Hematopoietic multipotent progenitor cell treated with erythropoietin and hydrocortisone succinate and interleukin-3 and kit ligand, for 8 days (in vitro differentiated cells): ENCODE data around the gene PLEKHG3.

ENCODE experiments used
- DNase-seq: peaks from one replicate; pipeline ENCODE4 v3.0.0-alpha.2; 2015

PLEKHG3 gene

GRCh38 chr14:64708148-64709004, 4.2 kb downstream of the PLEKHG3 start:
- peak; percentile 54 for DNase-seq

GRCh38 chr14:64709126-64709525, 4.9 kb downstream of the PLEKHG3 start:
- no peak for DNase-seq

DNA sequence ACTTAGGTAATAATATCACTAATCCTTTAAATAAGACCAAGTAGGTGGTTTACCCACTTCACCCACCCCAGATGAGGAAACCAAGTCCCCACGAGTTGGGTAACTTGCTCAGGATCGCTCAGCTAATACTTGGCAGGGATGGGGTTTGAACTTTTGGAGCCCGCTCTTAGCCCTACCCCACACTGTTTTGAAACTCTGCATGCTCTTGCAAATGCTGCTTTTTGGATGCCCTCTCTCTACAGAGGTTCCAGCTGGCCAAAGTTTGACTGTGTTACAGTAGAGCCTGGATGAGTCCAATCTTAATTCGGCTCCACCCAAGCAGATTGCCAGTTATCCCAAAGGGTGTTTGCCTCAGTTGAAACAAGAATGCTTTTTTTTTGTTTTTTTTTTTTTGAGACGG, 6.8 kb downstream of the PLEKHG3 start:
- no peak for DNase-seq

DNA sequence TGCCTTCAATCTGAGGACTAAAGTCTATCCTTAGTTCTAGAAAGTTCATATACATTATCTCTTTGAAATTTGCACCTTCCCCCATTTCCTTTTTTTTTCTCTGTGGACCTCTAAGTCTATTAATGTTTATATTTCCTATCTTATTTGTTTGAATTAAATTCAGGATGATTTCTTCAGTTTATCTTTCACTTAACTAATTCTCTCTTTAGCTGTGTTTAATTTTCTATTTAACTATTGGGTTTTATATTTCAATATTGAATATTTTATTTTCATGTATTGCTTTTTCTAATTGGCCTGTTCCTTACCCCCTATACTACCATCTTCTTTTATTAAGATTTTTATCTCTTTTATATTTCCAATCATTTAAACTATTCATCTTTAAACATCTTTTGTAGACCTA, 9.5 kb downstream of the PLEKHG3 start:
- DNase-seq: no peak

GRCh38 chr14:64714432-64715025, 10.3 kb downstream of the PLEKHG3 start:
- no peak for DNase-seq

GRCh38 chr14:64715146-64715627, 11.0 kb downstream of the PLEKHG3 start:
- DNase-seq: no peak

DNA sequence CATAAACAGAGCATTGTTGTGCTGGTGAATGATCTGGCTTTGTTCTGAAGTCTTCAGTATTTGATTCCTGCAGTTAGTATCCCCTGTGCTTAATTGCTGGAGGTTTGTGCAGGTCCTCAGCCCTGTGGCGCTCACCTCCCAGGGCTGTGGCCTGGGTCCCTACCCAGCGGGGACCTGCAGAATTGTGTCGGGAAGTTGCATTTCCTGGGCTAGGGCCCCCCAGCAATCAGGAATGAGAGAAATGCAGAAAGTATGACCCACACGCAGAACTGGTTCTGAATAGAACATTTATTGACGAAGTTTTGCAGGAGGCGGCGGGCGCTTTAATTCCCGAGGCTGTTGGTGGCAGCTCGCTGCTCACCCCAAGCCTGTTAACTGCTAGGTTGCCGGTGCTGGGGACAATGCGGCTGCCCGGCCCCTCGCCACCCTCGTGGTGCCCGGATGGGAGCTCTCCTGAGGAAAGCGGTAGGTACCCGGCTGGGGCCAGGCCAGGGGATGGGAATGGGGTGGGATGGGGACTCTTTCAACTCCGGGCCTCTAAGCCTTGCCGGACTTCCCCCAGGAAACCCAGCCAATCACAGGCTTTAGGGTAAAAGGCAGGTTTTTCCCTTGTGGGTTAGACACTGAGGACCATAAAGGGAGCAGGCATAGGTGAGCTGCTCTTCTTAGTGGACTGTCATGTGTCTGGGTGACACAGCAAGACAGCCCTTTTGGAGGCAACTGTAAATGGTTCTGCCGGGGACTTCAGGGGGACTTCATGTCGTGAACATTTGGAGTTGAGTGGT, 11.6 kb downstream of the PLEKHG3 start:
- no peak for DNase-seq

DNA sequence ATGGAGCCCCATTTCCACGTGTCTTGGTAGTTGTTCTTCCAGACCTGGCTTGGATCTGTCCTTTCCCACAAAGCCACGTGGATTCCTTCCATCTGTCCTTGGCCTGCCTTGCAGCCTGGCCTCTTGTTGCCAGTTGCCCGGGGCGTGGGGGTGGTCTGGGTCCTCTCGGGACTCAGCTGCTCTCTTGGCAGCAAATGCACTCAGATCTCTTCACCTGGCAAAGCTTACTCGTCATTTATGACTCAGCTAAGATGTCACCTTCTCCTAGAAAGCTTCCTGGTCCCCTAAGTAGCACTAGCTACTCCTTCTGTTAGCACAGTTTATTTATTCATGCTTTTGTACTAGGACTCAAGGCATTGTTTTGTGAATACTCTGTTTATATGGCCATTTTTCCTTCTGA, 13.6 kb downstream of the PLEKHG3 start:
- no peak for DNase-seq

GRCh38 chr14:64718762-64719161, 14.5 kb downstream of the PLEKHG3 start:
- no peak for DNase-seq

- no peak for DNase-seq
Observed at GRCh38 chr14:64719601-64720000, 15.4 kb downstream of the PLEKHG3 start.

DNA sequence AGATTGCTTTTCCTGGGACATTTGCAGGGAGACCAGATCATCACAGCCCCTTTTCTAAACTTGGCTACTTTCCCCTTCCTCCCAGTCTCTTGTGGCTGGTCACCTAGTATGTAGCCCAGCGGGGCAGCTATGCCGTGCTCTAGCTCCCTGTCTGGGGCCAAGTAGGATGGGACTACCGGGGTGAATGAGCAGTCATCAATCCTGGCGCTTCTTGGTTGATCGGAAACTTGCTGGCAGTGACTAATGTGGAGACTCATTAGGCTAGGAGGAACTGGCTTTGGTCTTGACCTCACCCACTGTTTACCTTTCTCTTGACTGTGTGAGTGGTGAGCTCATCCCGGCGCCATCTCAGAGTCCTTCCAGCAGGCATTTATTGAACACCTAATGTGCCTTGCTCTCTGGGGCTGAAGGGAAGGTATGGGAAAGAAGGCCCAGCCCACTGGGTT, 15.9 kb downstream of the PLEKHG3 start:
- DNase-seq: no peak

DNA sequence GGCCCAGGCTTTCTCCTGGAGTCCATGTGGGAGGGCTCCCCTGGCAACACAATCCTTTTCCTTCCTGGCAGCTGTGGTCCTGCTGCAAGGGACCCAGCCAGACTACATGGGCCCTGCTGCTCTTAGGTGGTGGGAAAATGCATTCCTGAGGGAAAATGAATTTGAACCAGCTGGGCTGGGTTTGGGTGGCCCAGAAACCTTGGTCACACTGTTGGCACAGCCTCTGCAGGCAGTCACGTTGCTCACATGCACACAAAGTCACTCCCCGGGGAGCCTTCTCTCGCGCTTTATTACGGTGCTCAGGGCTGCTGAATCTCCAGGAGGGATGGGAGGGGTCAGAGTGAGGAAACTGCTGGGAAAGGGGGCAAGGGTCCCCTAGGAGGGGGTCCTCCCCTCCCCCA, 17.2 kb downstream of the PLEKHG3 start:
- no peak for DNase-seq

- DNase-seq: no peak
Observed at GRCh38 chr14:64721899-64722298, 17.7 kb downstream of the PLEKHG3 start.

GRCh38 chr14:64722842-64723447, 18.7 kb downstream of the PLEKHG3 start:
- no peak for DNase-seq

GRCh38 chr14:64723691-64724577, 19.7 kb downstream of the PLEKHG3 start:
- no peak for DNase-seq

DNA sequence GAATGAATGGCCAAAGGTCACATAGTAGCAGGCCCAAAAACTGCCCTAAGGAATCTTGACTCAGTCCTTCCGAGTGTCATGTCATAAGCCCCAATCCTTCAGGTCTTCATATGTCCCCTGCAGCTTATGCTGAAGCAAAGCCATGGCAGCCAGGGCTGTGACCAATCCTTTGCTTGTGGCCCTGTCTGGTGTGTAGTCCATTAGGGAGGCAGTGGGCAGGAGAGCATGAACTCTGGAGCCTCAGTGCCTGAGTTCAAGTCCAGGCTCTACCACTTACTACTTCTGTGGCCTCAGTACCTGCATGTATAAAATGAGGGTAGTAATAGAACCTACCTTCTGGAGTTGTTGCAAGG, 20.3 kb downstream of the PLEKHG3 start:
- no peak for DNase-seq

- DNase-seq: no peak
Observed at GRCh38 chr14:64725261-64725815, 21.1 kb downstream of the PLEKHG3 start.

DNA sequence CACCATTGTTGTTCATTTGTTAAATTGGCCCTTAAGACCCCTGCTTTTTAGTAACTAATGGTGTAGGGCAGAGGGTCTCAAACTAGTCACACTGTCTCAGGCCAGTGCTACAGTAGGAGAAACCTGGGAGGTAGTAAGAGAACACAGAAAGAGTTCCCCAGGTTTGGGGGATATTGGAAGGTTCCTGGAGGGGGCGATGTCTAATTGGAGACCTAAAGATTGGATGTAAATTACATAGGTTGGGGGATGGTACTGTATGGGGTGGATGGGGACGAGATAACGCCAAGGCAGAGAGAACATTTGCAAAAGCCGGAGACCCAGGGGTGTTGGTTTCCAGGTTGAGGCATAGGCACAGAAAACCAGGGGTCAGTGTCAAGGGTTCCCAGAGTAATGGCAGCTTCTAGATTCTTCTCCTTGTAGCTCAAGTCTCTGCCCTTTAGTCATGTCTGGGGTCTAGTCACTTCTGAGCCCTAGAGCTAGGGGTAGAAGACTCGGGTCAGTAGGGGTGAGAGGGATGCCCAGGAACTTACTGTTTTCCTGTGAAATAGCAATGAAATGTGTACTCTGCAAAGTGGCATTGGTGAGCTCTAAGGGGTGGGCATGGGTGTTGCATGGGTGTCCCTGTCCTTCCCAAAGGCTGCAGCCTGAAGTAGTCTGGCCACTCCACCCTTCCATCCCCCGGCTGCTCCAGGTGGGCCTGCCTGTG, 21.8 kb downstream of the PLEKHG3 start:
- DNase-seq: no peak

- DNase-seq: no peak
Observed at GRCh38 chr14:64726585-64726890, 22.3 kb downstream of the PLEKHG3 start.

- no peak for DNase-seq
Observed at GRCh38 chr14:64727551-64728071, 23.4 kb downstream of the PLEKHG3 start.

- no peak for DNase-seq
Observed at GRCh38 chr14:64728106-64728505, 23.9 kb downstream of the PLEKHG3 start.
